Stromal cell of bone marrow (primary cell): ENCODE measurements around the gene DISP3.

Experiments used
- DNase-seq: peaks from one replicate; pipeline ENCODE4 v3.0.0-alpha.2; 2012; ENCODE audit warnings: low read depth

The DISP3 gene

GRCh38 chr1:11478571-11479374 is at the start of gene DISP3:
Gene DISP3, plus strand, starts transcription at chr1:11479155. Its CDS starts 21,838 bp downstream, at chr1:11500993.
- peak; percentile 4 for DNase-seq

GRCh38 chr1:11429226-11429625 is 49.7 kb upstream of the DISP3 start:
- no peak for DNase-seq

DNA sequence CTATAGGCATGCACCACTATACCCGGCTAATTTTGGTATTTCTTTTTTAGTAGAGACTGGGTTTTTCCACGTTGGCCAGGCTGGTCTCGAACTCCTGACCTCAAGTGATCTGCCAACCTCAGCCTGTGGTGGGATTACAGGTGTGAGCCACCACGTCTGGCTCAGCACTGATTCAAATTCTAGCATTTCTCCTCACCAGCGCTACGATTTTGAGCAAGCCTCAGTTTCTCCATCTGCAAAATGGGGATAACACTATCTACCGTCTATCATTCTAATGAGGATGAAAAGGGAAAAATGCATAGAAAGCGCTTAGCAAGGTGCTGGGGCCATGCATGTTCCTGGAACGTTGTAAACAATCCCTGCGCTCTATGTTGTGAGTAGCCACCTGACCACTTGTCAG is 49.0 kb upstream of the DISP3 start:
- DNase-seq, result no peak

GRCh38 chr1:11431941-11432507 is 46.9 kb upstream of the DISP3 start:
- no peak for DNase-seq

DNA sequence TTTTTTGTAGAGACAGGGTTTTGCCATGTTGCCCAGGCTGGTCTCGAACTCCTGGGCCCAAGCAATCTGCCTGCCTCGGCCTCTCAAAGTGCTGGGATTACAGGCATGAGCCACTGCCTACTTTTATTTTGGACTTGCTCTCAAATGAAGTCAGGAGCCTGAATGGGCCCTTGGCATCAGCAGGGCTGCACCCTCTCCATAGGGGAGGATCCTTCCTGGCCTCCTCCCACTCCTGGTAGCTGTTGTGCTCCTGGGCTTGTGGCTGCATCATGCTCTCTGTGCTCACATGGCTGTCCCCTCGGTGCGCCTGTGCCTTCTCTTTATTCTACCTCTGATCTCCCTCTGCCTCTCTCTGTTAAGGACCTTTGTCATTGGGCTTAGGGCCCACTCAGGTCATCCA is 46.4 kb upstream of the DISP3 start:
- no peak for DNase-seq

DNA sequence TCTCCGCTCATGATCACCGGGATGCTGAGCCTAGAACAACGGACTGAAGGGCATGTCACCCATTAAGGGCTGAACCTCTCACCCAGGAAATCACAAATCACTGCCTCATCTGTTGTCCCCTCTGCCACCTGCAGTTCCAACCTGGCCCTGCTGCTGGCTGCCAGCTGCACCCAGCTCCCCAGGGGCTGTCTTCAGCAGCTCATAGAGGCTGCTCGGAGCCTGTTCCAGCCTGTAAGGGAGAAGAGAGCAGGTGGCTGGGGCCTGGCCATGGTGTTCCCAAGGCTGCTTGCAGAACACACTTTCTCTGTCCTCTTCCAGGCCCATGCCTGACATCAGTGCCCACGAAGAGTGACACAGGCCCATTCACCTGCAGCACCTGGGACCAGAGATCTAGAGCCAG is 44.5 kb upstream of the DISP3 start:
- DNase-seq, result no peak

- no peak for DNase-seq
Observed at GRCh38 chr1:11434926-11435325, 44.0 kb upstream of the DISP3 start.

GRCh38 chr1:11438996-11439395 is 40.0 kb upstream of the DISP3 start:
- DNase-seq, result no peak

GRCh38 chr1:11441211-11441952 is 37.6 kb upstream of the DISP3 start:
- no peak for DNase-seq

GRCh38 chr1:11443043-11443442 is 35.9 kb upstream of the DISP3 start:
- no peak for DNase-seq

- no peak for DNase-seq
Observed at GRCh38 chr1:11443961-11444658, 34.8 kb upstream of the DISP3 start.

- no peak for DNase-seq
Observed at GRCh38 chr1:11444907-11445306, 34.0 kb upstream of the DISP3 start.

- no peak for DNase-seq
Observed at GRCh38 chr1:11447903-11448302, 31.1 kb upstream of the DISP3 start.

- DNase-seq, result no peak
Observed at GRCh38 chr1:11448373-11449099, 30.4 kb upstream of the DISP3 start.

GRCh38 chr1:11449100-11449403 is 29.9 kb upstream of the DISP3 start:
- DNase-seq, result no peak

GRCh38 chr1:11450310-11450709 is 28.6 kb upstream of the DISP3 start:
- no peak for DNase-seq

- no peak for DNase-seq
Observed at GRCh38 chr1:11453742-11454491, 25.0 kb upstream of the DISP3 start.

- DNase-seq, result no peak
Observed at GRCh38 chr1:11455967-11456570, 22.9 kb upstream of the DISP3 start.

GRCh38 chr1:11456965-11457364 is 22.0 kb upstream of the DISP3 start:
- DNase-seq, result no peak

- DNase-seq, result no peak
Observed at GRCh38 chr1:11458811-11459275, 20.1 kb upstream of the DISP3 start.
